CD4-positive, alpha-beta T cell (primary cell): Measurements from ENCODE around the gene LRRC45. TPM values are rescaled to one million over a fixed set of nuclear protein-coding genes. Genes with fewer than 3 reads are reported as not detected.

Experiments
- ATAC-seq: fragments of 200-7000 bp; cut with Tn5 transposase; one replicate; pipeline ENCODE4 v1.10.0; 2022; ENCODE audit warnings: mild to moderate bottlenecking; ENCODE audit not compliant: poor library complexity
- CTCF ChIA-PET: fragments of 350-600 bp; sonication (Branson Sonifier 250); formaldehyde crosslinking; loops from one replicate; lab custom pipeline; 2021; ENCODE audit warnings: antibody characterized with exemption, inconsistent platforms; lab: Charles Lee
- POLR2A ChIA-PET: fragments of 350-600 bp; sonication (Branson Sonifier 250); formaldehyde crosslinking; loops from one replicate; lab custom pipeline; 2021; ENCODE audit warnings: antibody characterized with exemption, inconsistent platforms; lab: Charles Lee
- DNase-seq, 14 experiments: peaks; one replicate each; pipeline ENCODE4 v3.0.0-alpha.2; 2013 to 2020; ENCODE audit warnings: mixed read lengths in 2 of 14
- H3K27ac ChIP-seq, 2 donors: one replicate each; pipeline versions ENCODE4 v1.5.1 to v1.7.0; 2013; ENCODE audit warnings: low read length in 2 of 2, low read depth in 1 of 2, mild to moderate bottlenecking in 1 of 2
- H3K27me3 ChIP-seq, 2 experiments: 1 replicate in 1 of 2; 2 replicates in 1 of 2; pipeline versions ENCODE4 v1.6.1 to v1.7.0; 2013; ENCODE audit warnings: low read length in 2 of 2, control low read depth in 1 of 2, mild to moderate bottlenecking in 1 of 2, moderate library complexity in 1 of 2; ENCODE audit not compliant: insufficient read depth in 2 of 2, control insufficient read depth in 1 of 2
- H3K36me3 ChIP-seq: one replicate; pipeline ENCODE4 v1.6.1; 2013; ENCODE audit warnings: low read length, control low read depth; ENCODE audit not compliant: insufficient read depth
- H3K4me1 ChIP-seq: one replicate; pipeline ENCODE4 v1.6.1; 2013; ENCODE audit warnings: low read length, control low read depth; ENCODE audit not compliant: insufficient read depth
- H3K4me3 ChIP-seq: one replicate; pipeline ENCODE4 v1.5.1; 2013; ENCODE audit warnings: mild to moderate bottlenecking, low read length, moderate library complexity
- H3K9me3 ChIP-seq, 2 experiments: 1 replicate in 1 of 2; 2 replicates in 1 of 2; pipeline versions ENCODE4 v1.6.1 to v1.7.0; 2013; ENCODE audit warnings: low read length in 2 of 2, mild to moderate bottlenecking in 2 of 2, control low read depth in 1 of 2, moderate library complexity in 1 of 2; ENCODE audit not compliant: control insufficient read depth in 1 of 2, insufficient read depth in 1 of 2
- H3K27ac Mint-ChIP-seq: one replicate; pipeline ENCODE4 v1.8.0; 2020; ENCODE audit warnings: mixed read lengths
- H3K27me3 Mint-ChIP-seq: one replicate; pipeline ENCODE4 v1.8.0; 2021; ENCODE audit warnings: mixed read lengths
- H3K36me3 Mint-ChIP-seq: one replicate; pipeline ENCODE4 v1.8.0; 2021; ENCODE audit warnings: low read depth, mixed read lengths
- H3K4me1 Mint-ChIP-seq: one replicate; pipeline ENCODE4 v1.8.0; 2021; ENCODE audit warnings: low read depth, mixed read lengths
- H3K4me3 Mint-ChIP-seq: one replicate; pipeline ENCODE4 v1.8.0; 2020; ENCODE audit warnings: mild to moderate bottlenecking, mixed read lengths
- H3K9me3 Mint-ChIP-seq: one replicate; pipeline ENCODE4 v1.8.0; 2020; ENCODE audit warnings: mixed read lengths
- intact Hi-C, 2 experiments: fragments of 100-400 bp; cut with DNase I in 1 of 2; cut with micrococcal nuclease in 1 of 2; formaldehyde crosslinking; loops; one replicate each; pipeline versions ENCODE4 v1.15.1 to v1.9.0; 2023 to 2025; cut with DNase I, micrococcal nuclease
- total RNA-seq, 174 experiments: library from RNA in 2 of 174; stranded (reverse) in 2 of 174; gene quantifications; one replicate each; pipeline ENCODE4 v1.2.3 and lab custom pipeline; 2021 to 2026
- TF ChIP-seq, protein P1 (sequence below): fragments of 200-600 bp; IDR thresholded peaks from one replicate; pipeline ENCODE4 v1.8.0; 2022; ENCODE audit warnings: antibody characterized with exemption, mild to moderate bottlenecking

Gene LRRC45
- total RNA-seq, 2 experiments from 2014 or later = 17.7 to 17.9 TPM

- TF ChIP-seq, protein P1, sequence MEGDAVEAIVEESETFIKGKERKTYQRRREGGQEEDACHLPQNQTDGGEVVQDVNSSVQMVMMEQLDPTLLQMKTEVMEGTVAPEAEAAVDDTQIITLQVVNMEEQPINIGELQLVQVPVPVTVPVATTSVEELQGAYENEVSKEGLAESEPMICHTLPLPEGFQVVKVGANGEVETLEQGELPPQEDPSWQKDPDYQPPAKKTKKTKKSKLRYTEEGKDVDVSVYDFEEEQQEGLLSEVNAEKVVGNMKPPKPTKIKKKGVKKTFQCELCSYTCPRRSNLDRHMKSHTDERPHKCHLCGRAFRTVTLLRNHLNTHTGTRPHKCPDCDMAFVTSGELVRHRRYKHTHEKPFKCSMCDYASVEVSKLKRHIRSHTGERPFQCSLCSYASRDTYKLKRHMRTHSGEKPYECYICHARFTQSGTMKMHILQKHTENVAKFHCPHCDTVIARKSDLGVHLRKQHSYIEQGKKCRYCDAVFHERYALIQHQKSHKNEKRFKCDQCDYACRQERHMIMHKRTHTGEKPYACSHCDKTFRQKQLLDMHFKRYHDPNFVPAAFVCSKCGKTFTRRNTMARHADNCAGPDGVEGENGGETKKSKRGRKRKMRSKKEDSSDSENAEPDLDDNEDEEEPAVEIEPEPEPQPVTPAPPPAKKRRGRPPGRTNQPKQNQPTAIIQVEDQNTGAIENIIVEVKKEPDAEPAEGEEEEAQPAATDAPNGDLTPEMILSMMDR = no peak
- Mint-ChIP-seq H3K4me1 (peaks cover 10% of the 10 kb centered on the region), H3K9me3 (no peaks in the 10 kb centered on the region), H3K36me3 (peaks cover 13% of the 10 kb centered on the region), H3K27ac (peak overlapping the region; percentile 39), H3K4me3 (peak overlapping the region; percentile 80), H3K27me3 (no peaks in the 10 kb centered on the region)
- ATAC-seq = no peak
- Histone ChIP-seq H3K27ac (no peak overlapping the region), H3K9me3 (no peaks in the 10 kb centered on the region), H3K4me1 (peaks cover 41% of the 10 kb centered on the region), H3K4me3 (peak overlapping the region; percentile 75), H3K27me3 (no peaks in the 10 kb centered on the region), H3K36me3 (peaks cover 38% of the 10 kb centered on the region)
- DNase-seq = no peak
- intact Hi-C loops = loop anchor here in 1 of 2 experiments (5.0 kb wide), 1 partner anchor 45 kb away; the partner anchor contains the start of gene FASN
- POLR2A ChIA-PET = interaction anchor here (1.0 to 4.1 kb wide), 4 partner anchors 12 to 74 kb away, joined by 3 to 16 read pairs (median 6); partner anchors contain the start of genes DCXR and DUS1L
- CTCF ChIA-PET = interaction anchor here (1.0 to 1.1 kb wide), 2 partner anchors 15 to 22 kb away, joined by 3 to 5 read pairs; partner anchors contain the start of gene DCXR
Measured at GRCh38 chr17:82052638-82053059, 29.5 kb downstream of the LRRC45 start.

DNA sequence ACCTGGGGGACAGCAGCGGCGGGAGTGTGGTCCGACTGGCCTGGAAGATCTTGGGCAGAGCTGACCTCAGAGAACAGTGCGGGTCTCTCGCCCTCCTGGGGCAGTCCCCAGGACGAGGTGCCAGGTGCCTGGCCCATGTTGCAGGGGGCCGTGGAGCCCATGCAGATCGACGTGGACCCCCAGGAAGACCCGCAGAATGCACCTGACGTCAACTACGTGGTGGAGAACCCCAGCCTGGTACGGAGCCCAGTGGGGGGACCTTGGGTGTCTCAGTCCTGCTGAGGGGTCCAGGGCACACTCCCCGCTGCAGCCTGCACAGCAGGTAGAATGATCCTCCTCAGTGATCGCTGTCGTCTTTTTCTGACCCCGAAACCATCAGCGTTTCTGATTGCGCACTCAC is 30.0 kb downstream of the LRRC45 start:
- Mint-ChIP-seq H3K36me3 (peaks cover 15% of the 10 kb centered on the region), H3K27ac (peak overlapping the region; percentile 39), H3K9me3 (no peaks in the 10 kb centered on the region), H3K4me3 (peak overlapping the region; percentile 80), H3K4me1 (peaks cover 8% of the 10 kb centered on the region), H3K27me3 (no peaks in the 10 kb centered on the region)
- TF ChIP-seq, protein P1 = no peak
- no peak overlapping the region for H3K27ac ChIP-seq
- H3K9me3 ChIP-seq = no peaks in the 10 kb centered on the region
- intact Hi-C loops = loop anchor here in 1 of 2 experiments (5.0 kb wide), 1 partner anchor 44 kb away; the partner anchor contains the start of gene FASN
- CTCF ChIA-PET = no interaction called here
- H3K36me3 ChIP-seq = peaks cover 43% of the 10 kb centered on the region
- POLR2A ChIA-PET = interaction anchor here (1.0 to 4.1 kb wide), 2 partner anchors 11 to 68 kb away, joined by 3 to 16 read pairs; partner anchors contain the start of gene DUS1L
- ATAC-seq (no peak), DNase-seq (no peak)
- peaks cover 41% of the 10 kb centered on the region for H3K4me1 ChIP-seq
- H3K4me3 ChIP-seq = no peak overlapping the region
- no peaks in the 10 kb centered on the region for H3K27me3 ChIP-seq

GRCh38 chr17:82053556-82054263 is 30.6 kb downstream of the LRRC45 start:
- peaks cover 41% of the 10 kb centered on the region for H3K4me1 ChIP-seq
- H3K27ac Mint-ChIP-seq = peak overlapping the region; percentile 39
- no peak overlapping the region for H3K27ac ChIP-seq
- intact Hi-C loops = loop anchor here in 1 of 2 experiments (5.0 kb wide), 1 partner anchor 44 kb away; the partner anchor contains the start of gene FASN
- ChIA-PET CTCF (no interaction called here), POLR2A (interaction anchor here (1.0 to 4.1 kb wide), 2 partner anchors 11 to 67 kb away, joined by 3 to 16 read pairs; partner anchors contain the start of gene DUS1L)
- TF ChIP-seq, protein P1 = no peak
- H3K9me3 ChIP-seq = no peaks in the 10 kb centered on the region
- H3K4me3 Mint-ChIP-seq = peak overlapping the region; percentile 80
- no peak overlapping the region for H3K4me3 ChIP-seq
- H3K27me3 Mint-ChIP-seq = no peaks in the 10 kb centered on the region
- ATAC-seq = no peak
- peaks cover 48% of the 10 kb centered on the region for H3K36me3 ChIP-seq
- H3K4me1 Mint-ChIP-seq = peaks cover 8% of the 10 kb centered on the region
- DNase-seq = peak in 1 of 14 experiments; percentile 2
- H3K9me3 Mint-ChIP-seq = no peaks in the 10 kb centered on the region
- H3K36me3 Mint-ChIP-seq = peaks cover 17% of the 10 kb centered on the region
- H3K27me3 ChIP-seq = no peaks in the 10 kb centered on the region
